Tibial nerve (tissue), 4 donors: ENCODE measurements around the gene GRIA1. TPM values are rescaled to one million over a fixed set of nuclear protein-coding genes. Genes with fewer than 3 reads are reported as not detected.
A peak's percentile ranks its signal among the peaks of the same experiment; 100 is the strongest.

Experiments
- DNase-seq, 2 donors: peaks; one replicate each; pipeline ENCODE4 v3.0.0-alpha.2; 2019; ENCODE audit warnings: low spot score in 2 of 2
- H3K27ac ChIP-seq, 4 donors: fragments of 200-600 bp; sonication (generic) in 3 of 4; one replicate each; pipeline ENCODE4 v1.5.1; 2017 to 2019; ENCODE audit warnings: mild to moderate bottlenecking in 1 of 4
- H3K27me3 ChIP-seq, 2 donors: fragments of 200-600 bp; sonication (generic) in 1 of 2; one replicate each; pipeline versions ENCODE4 v1.5.1 to v1.6.0; 2017 to 2019
- H3K36me3 ChIP-seq, 3 donors: fragments of 200-600 bp; sonication (generic); one replicate each; pipeline ENCODE4 v1.5.1; 2018 to 2019
- H3K4me1 ChIP-seq, 4 donors: fragments of 200-600 bp; sonication (generic) in 3 of 4; one replicate each; pipeline ENCODE4 v1.5.1; 2017 to 2019
- H3K4me3 ChIP-seq, 4 donors: fragments of 200-600 bp; sonication (generic) in 3 of 4; one replicate each; pipeline ENCODE4 v1.5.1; 2017 to 2019; ENCODE audit warnings: mild to moderate bottlenecking in 1 of 4, moderate library complexity in 1 of 4
- H3K9me3 ChIP-seq, 4 donors: fragments of 200-600 bp; sonication (generic) in 3 of 4; one replicate each; pipeline ENCODE4 v1.5.1; 2017 to 2019
- CTCF ChIP-seq, 5 experiments: fragments of 200-600 bp in 3 of 5; fragments of 450-650 bp in 2 of 5; sonication (generic) in 3 of 5; IDR thresholded peaks; one replicate each; pipeline ENCODE4 v1.5.1; 2016 to 2019; ENCODE audit warnings: antibody characterized with exemption in 5 of 5, mild to moderate bottlenecking in 3 of 5, moderate library complexity in 2 of 5
- EP300 ChIP-seq, 2 donors: sonication (generic); formaldehyde crosslinking; IDR thresholded peaks; one replicate each; pipeline ENCODE4 v1.6.1; 2017; ENCODE audit warnings: antibody characterized with exemption in 2 of 2, mild to moderate bottlenecking in 1 of 2
- POLR2A ChIP-seq, 2 donors: fragments of 450-650 bp; IDR thresholded peaks; one replicate each; pipeline ENCODE4 v1.6.1; 2017; ENCODE audit warnings: antibody characterized with exemption in 2 of 2, mild to moderate bottlenecking in 2 of 2, moderate library complexity in 2 of 2
- WGBS, 2 donors: methylation state at CpG; one replicate each; pipeline ENCODE4 v1.1.5; 2018; 5-methylcytosine and 5-hydroxymethylcytosine counted together
- total RNA-seq, 4 donors: library from RNA; depleted of rRNA; stranded (reverse); fragments of >200 nt; gene quantifications; one replicate each; pipeline ENCODE4 v1.1.0, GENCODE V29; 2016

Gene GRIA1
- total RNA-seq, 4 donors from 2014 or later: 1.2 to 2.1 (median 1.5) TPM

- no peak for DNase-seq
- Histone ChIP-seq H3K27me3 (peaks cover 0 to 13% of the 10 kb centered on the region in 2 donors), H3K9me3 (no peaks in the 10 kb centered on the region), H3K4me1 (peaks cover 0 to 4% (median 0%) of the 10 kb centered on the region in 4 donors), H3K4me3 (no peak overlapping the region), H3K36me3 (no peaks in the 10 kb centered on the region), H3K27ac (no peak overlapping the region)
- whole genome bisulfite sequencing, 2 donors: 38 to 40% methylated on average over 2 of the region's 2 CpGs
- no peak for TF ChIP-seq POLR2A (IDR thresholded peaks at IDR 0.05)
- no peak for TF ChIP-seq EP300 (IDR thresholded peaks at IDR 0.05)
- TF ChIP-seq CTCF (IDR thresholded peaks at IDR 0.05): no peak
Observed at GRCh38 chr5:153485641-153486040, 4.8 kb upstream of the GRIA1 start.

- WGBS, 2 donors: 60 to 65% methylated on average over 2 of the region's 2 CpGs
- H3K4me3 ChIP-seq: no peak overlapping the region
- peaks cover 0 to 9% (median 0%) of the 10 kb centered on the region in 4 donors for H3K4me1 ChIP-seq
- no peak for TF ChIP-seq EP300 (IDR thresholded peaks at IDR 0.05)
- no peak for TF ChIP-seq CTCF (IDR thresholded peaks at IDR 0.05)
- no peak for TF ChIP-seq POLR2A (IDR thresholded peaks at IDR 0.05)
- H3K36me3 ChIP-seq: no peaks in the 10 kb centered on the region
- H3K27me3 ChIP-seq: peaks cover 0 to 24% of the 10 kb centered on the region in 2 donors
- H3K27ac ChIP-seq: no peak overlapping the region
- no peaks in the 10 kb centered on the region for H3K9me3 ChIP-seq
- no peak for DNase-seq
Observed at GRCh38 chr5:153486771-153487170, 3.7 kb upstream of the GRIA1 start.

GRCh38 chr5:153489611-153490010, 859 bp upstream of the GRIA1 start:
- H3K27ac ChIP-seq: no peak overlapping the region
- H3K27me3 ChIP-seq: peaks cover 0 to 36% of the 10 kb centered on the region in 2 donors
- TF ChIP-seq POLR2A (IDR thresholded peaks at IDR 0.05) (no peak), EP300 (IDR thresholded peaks at IDR 0.05) (no peak), CTCF (IDR thresholded peaks at IDR 0.05) (no peak)
- 65 to 69% methylated on average over 3 of the region's 3 CpGs for WGBS, 2 donors
- H3K9me3 ChIP-seq: no peaks in the 10 kb centered on the region
- no peak for DNase-seq
- no peak overlapping the region for H3K4me3 ChIP-seq
- no peaks in the 10 kb centered on the region for H3K36me3 ChIP-seq
- peaks cover 0 to 9% (median 0%) of the 10 kb centered on the region in 4 donors for H3K4me1 ChIP-seq

GRCh38 chr5:153491038-153491744, 721 bp downstream of the GRIA1 start:
- Histone ChIP-seq H3K36me3 (no peaks in the 10 kb centered on the region), H3K4me1 (peaks cover 0 to 9% (median 0%) of the 10 kb centered on the region in 4 donors), H3K27ac (no peak overlapping the region), H3K27me3 (peaks cover 0 to 36% of the 10 kb centered on the region in 2 donors), H3K9me3 (no peaks in the 10 kb centered on the region), H3K4me3 (peak overlapping the region in 2 of 4 donors; percentile 15 to 29)
- DNase-seq: no peak
- WGBS, 2 donors: 18 to 28% methylated on average over 14 of the region's 14 CpGs
- TF ChIP-seq CTCF (IDR thresholded peaks at IDR 0.05): no peak

GRCh38 chr5:153491856-153492255, 1.4 kb downstream of the GRIA1 start:
- Histone ChIP-seq H3K36me3 (no peaks in the 10 kb centered on the region), H3K4me3 (no peak overlapping the region), H3K27ac (no peak overlapping the region), H3K27me3 (peaks cover 0 to 36% of the 10 kb centered on the region in 2 donors), H3K4me1 (peaks cover 0 to 9% (median 0%) of the 10 kb centered on the region in 4 donors), H3K9me3 (no peaks in the 10 kb centered on the region)
- DNase-seq: no peak
- TF ChIP-seq EP300 (IDR thresholded peaks at IDR 0.05) (no peak), CTCF (IDR thresholded peaks at IDR 0.05) (no peak), POLR2A (IDR thresholded peaks at IDR 0.05) (no peak)
- 63 to 66% methylated on average over 8 of the region's 8 CpGs for WGBS, 2 donors
